ENCODE measurements around the gene BDH1.

- TF ChIP-seq CTCF (IDR thresholded peaks at IDR 0.05; ENCODE audit: insufficient read depth, low read length, poor library complexity, severe bottlenecking) (no peak), EZH2phosphoT487 (conservative IDR thresholded peaks at IDR 0.05; ENCODE audit: low read length) (no peak)
These were observed 51.5 kb downstream of the BDH1 start for GRCh38 chr3:197504229-197504628.

Measured in SU-DHL-6 (cell line).